H1 (cell line): ENCODE results near the gene CERCAM. TPM values are rescaled to one million over a fixed set of nuclear protein-coding genes. Genes with fewer than 3 reads are reported as not detected.

ENCODE experiments used
- BRCA1 ChIP-seq: IDR thresholded peaks from 2 replicates; pipeline ENCODE4 v1.6.1; 2012; ENCODE audit warnings: low read depth, low read length, improper control_type of control experiment
- GTF2F1 ChIP-seq: IDR thresholded peaks from 2 replicates; pipeline ENCODE4 v1.6.1; 2012; ENCODE audit warnings: low read depth, low read length, improper control_type of control experiment, borderline replicate concordance
- HDAC2 ChIP-seq, 2 experiments: fragments of 300-600 bp in 1 of 2; sonication (generic) in 1 of 2; IDR thresholded peaks; 2 replicates each; pipeline ENCODE4 v1.6.1; 2011 to 2012; ENCODE audit warnings: low read depth in 2 of 2, low read length in 2 of 2, mild to moderate bottlenecking in 2 of 2, moderate library complexity in 2 of 2, borderline replicate concordance in 1 of 2, inconsistent platforms in 1 of 2
- JUN ChIP-seq: IDR thresholded peaks from 2 replicates; pipeline ENCODE4 v1.6.1; 2011; ENCODE audit warnings: low read depth, mild to moderate bottlenecking, improper control_type of control experiment, low read length
- POLR2A ChIP-seq, 2 experiments: IDR thresholded peaks; 1 replicate in 1 of 2; 2 replicates in 1 of 2; pipeline ENCODE4 v1.6.1; 2011; ENCODE audit warnings: low read depth in 2 of 2, low read length in 2 of 2, mild to moderate bottlenecking in 2 of 2; ENCODE audit errors: control extremely low read depth in 1 of 2
- SIN3A ChIP-seq, 2 experiments: IDR thresholded peaks in 1 of 2; conservative IDR thresholded peaks in 1 of 2; 2 replicates each; pipeline ENCODE4 v1.6.1; 2011 to 2012; ENCODE audit warnings: low read length in 2 of 2, improper control_type of control experiment in 1 of 2, low read depth in 1 of 2, mild to moderate bottlenecking in 1 of 2
- SP1 ChIP-seq: IDR thresholded peaks from 2 replicates; pipeline ENCODE4 v1.6.1; 2011; ENCODE audit warnings: low read depth, low read length
- SP4 ChIP-seq: IDR thresholded peaks from 2 replicates; pipeline ENCODE4 v1.6.1; 2012; ENCODE audit warnings: low read length, inconsistent platforms
- TCF12 ChIP-seq: IDR thresholded peaks from 2 replicates; pipeline ENCODE4 v1.6.1; 2011; ENCODE audit warnings: low read depth, mild to moderate bottlenecking, low read length
- polyA plus RNA-seq, 7 experiments: library from polyadenylated mRNA; depleted of rRNA in 3 of 7; stranded (reverse) in 5 of 7; unstranded in 2 of 7; fragments of >200 nt in 5 of 7; fragments of 200-250 nt in 2 of 7; gene quantifications; 1 replicate in 5 of 7; 2 replicates in 1 of 7; 4 replicates in 1 of 7; pipeline versions ENCODE4 v1.2.1 to v1.2.3, GENCODE V29; 2011 to 2013; ENCODE audit warnings: missing spikeins in 2 of 7, mixed read lengths in 2 of 7
- total RNA-seq: library from RNA; stranded (reverse); fragmentation: NEBNext Ultra II Directional; extraction: Animal tissue kit (Norgen Biotek cat#: 25700); gene quantifications from 2 replicates; pipeline ENCODE4 v1.2.1, GENCODE V29; 2021

The CERCAM gene
- total and polyA plus RNA-seq, 2 of the 8 experiments (the other 6 are each of a cell fraction or from before 2014, with no cell fraction given), result 3.1 to 5.2 TPM

DNA sequence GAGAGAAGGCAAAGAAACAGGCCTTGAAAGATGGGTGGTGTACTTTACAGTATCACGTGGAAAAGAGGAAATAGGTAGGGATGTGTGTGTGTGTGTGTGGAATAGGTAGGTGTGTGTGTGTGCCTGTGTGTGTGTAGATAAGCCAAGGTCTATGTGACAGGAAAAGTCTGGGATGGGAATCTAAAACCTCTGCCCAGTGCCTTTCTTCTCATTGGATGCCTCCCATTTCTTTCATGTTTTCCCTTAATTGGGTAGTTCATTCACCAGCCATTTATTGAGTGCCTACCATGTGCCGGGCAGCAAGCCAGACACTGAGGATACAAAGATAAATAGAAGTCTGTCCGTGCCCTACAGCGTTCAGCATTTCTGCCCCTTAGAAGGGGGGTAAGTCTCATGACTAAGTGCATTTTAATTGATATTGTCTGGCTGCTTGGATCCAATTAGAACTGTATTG is 48.4 kb upstream of the CERCAM start (continued):
- no peak for TF ChIP-seq SIN3A (conservative IDR thresholded peaks at IDR 0.05 in 1 of 2, IDR thresholded peaks at IDR 0.05 in 1 of 2; ENCODE audit: low read depth in 1 of 2, low read length in 2 of 2)
- TF ChIP-seq BRCA1, result no peak
- no peak for TF ChIP-seq JUN
- no peak for TF ChIP-seq SP1
- no peak for TF ChIP-seq GTF2F1
- TF ChIP-seq TCF12, result no peak
- no peak for TF ChIP-seq SP4
- TF ChIP-seq HDAC2 (IDR thresholded peaks at IDR 0.05; ENCODE audit: borderline replicate concordance in 1 of 2, low read depth in 2 of 2, low read length in 2 of 2), result no peak
- TF ChIP-seq POLR2A (IDR thresholded peaks at IDR 0.05; ENCODE audit: control extremely low read depth in 1 of 2, low read depth in 2 of 2, low read length in 2 of 2), result no peak
